ENCODE measurements around the gene PREX1. TPM values are rescaled to one million over a fixed set of nuclear protein-coding genes. Genes with fewer than 3 reads are reported as not detected.

Gene PREX1
- total RNA-seq, 1 donor from 2014 or later = 20.8 TPM

DNA sequence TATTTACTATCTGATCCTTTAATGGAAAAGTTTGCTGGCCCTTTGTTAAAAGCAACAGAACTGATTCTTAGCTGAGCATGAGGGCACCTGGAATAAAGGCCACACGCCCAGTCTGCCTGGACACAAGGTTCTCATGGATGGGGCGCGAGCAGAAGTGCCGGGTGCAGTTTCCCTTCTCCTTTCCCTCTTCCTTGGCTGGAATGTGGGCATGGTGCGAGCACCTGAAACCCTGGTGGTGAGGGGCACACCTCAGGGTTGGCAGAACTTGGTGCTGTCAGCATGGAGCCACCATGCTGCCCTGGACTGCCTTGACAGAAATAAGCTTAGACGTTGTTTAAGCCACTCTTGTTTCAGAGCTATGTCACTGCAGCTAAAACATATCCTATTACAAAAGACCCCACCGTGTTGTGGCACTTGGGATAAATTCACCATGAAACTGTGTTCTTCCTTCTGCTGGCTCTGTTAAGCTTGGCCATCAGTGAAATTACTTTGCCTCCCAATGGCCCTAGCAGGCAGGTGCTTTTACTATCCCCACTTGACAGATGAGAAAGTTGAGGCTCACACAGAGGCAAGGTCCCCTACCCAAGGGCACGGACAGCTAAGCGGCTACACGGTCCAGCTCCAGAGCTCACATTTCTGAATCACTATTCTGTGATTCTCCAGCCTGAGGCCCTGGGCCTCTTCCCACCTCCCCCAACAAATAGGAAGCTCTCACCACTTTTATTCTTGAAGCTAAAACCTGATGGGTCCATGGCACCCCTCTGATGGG, 115.9 kb downstream of the PREX1 start:
- no peaks in the 10 kb centered on the region for H3K36me3 Mint-ChIP-seq
- DNase-seq (ENCODE audit: extremely low spot score, unreplicated experiment) = no peak
- H3K4me1 Mint-ChIP-seq (ENCODE audit: unreplicated experiment) = peaks cover 12% of the 10 kb centered on the region
- TF ChIP-seq, protein P1, sequence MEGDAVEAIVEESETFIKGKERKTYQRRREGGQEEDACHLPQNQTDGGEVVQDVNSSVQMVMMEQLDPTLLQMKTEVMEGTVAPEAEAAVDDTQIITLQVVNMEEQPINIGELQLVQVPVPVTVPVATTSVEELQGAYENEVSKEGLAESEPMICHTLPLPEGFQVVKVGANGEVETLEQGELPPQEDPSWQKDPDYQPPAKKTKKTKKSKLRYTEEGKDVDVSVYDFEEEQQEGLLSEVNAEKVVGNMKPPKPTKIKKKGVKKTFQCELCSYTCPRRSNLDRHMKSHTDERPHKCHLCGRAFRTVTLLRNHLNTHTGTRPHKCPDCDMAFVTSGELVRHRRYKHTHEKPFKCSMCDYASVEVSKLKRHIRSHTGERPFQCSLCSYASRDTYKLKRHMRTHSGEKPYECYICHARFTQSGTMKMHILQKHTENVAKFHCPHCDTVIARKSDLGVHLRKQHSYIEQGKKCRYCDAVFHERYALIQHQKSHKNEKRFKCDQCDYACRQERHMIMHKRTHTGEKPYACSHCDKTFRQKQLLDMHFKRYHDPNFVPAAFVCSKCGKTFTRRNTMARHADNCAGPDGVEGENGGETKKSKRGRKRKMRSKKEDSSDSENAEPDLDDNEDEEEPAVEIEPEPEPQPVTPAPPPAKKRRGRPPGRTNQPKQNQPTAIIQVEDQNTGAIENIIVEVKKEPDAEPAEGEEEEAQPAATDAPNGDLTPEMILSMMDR (conservative IDR thresholded peaks at IDR 0.05) = no peak
- no peaks in the 10 kb centered on the region for H3K9me3 Mint-ChIP-seq
- peaks cover 2% of the 10 kb centered on the region for H3K27me3 Mint-ChIP-seq
- no peak overlapping the region for H3K27ac Mint-ChIP-seq
- no peak overlapping the region for H3K4me3 Mint-ChIP-seq

DNA sequence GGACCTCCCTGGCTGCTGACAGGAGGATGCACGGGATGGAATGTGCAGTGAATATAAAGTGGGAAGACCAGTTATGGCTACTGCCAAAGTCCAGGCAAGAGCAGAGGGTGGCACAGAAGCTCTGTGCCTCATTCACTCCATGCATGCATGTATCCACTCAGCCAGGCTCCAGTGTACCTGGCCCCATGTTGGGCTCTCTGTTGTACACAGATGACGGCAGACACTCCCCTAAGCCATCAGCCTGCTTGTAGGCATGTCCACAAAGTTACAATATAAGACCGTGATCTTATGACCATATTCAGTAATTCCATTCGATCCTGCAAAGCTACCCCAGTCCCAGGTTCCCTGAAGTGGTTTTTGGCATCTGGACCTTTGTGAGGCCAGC, 116.8 kb downstream of the PREX1 start:
- H3K36me3 Mint-ChIP-seq = no peaks in the 10 kb centered on the region
- no peak for DNase-seq (ENCODE audit: extremely low spot score, unreplicated experiment)
- peaks cover 12% of the 10 kb centered on the region for H3K4me1 Mint-ChIP-seq (ENCODE audit: unreplicated experiment)
- TF ChIP-seq, protein P1 (conservative IDR thresholded peaks at IDR 0.05) = no peak
- no peak overlapping the region for H3K27ac Mint-ChIP-seq
- H3K4me3 Mint-ChIP-seq = no peak overlapping the region
- H3K9me3 Mint-ChIP-seq = no peaks in the 10 kb centered on the region
- H3K27me3 Mint-ChIP-seq = peaks cover 7% of the 10 kb centered on the region

DNA sequence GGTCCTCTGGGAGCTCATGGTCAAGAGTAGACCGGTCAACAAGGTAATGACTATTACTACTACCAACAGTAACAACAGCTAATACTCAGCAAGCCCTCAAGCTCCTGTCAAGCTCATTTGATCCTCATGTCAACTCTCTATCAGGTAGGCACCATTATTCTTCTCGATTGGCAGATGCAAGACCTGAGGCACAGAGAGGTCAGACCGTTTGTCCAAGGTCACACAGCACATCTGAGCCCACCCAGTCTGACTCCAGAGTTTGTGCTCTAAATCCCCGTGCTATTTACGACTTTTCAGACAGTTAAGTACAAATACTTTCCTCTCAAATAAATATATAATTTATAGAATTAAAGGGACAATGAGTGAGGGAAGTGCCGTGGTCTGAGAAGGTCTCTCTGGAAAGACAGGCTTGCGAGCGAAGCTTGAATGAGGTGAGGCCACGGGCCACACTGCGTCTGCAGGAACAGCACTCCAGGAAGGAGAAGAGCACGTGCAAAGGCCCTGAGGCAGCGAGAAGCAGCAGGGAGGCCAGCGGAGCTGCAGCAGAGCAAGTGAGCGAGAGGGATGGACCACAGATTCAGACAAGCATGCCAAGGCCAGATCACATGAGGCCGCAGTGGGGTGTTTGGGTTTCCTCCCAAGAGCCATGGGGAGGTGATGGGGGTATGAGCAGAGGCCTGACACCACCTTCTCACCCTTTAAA, 117.3 kb downstream of the PREX1 start:
- Mint-ChIP-seq H3K4me1 (ENCODE audit: unreplicated experiment) (peaks cover 14% of the 10 kb centered on the region), H3K27me3 (peaks cover 9% of the 10 kb centered on the region), H3K9me3 (no peaks in the 10 kb centered on the region), H3K36me3 (no peaks in the 10 kb centered on the region), H3K4me3 (no peak overlapping the region), H3K27ac (no peak overlapping the region)
- TF ChIP-seq, protein P1 (conservative IDR thresholded peaks at IDR 0.05) = no peak
- no peak for DNase-seq (ENCODE audit: extremely low spot score, unreplicated experiment)

DNA sequence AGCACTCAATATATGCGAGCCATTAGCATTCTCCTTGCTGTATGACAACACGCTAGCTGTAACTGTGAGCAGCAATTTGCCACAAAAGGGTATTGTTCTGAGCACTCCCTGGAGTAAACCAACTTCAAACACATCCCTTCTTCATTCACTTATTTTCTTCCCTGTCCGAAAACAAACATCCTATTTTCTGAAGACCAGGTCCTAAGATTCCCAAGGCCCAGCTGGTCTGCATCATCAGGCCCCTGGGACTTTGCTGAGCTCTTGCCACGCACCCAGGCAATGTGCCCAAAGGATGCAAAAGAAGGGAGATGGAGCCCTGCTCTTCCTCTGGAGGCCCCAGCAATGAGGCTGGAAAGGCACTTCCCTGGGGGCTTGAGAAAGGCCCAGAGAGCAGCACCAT, 118.1 kb downstream of the PREX1 start:
- no peaks in the 10 kb centered on the region for H3K36me3 Mint-ChIP-seq
- peaks cover 20% of the 10 kb centered on the region for H3K4me1 Mint-ChIP-seq (ENCODE audit: unreplicated experiment)
- H3K4me3 Mint-ChIP-seq = no peak overlapping the region
- TF ChIP-seq, protein P1 (conservative IDR thresholded peaks at IDR 0.05) = no peak
- DNase-seq (ENCODE audit: extremely low spot score, unreplicated experiment) = no peak
- H3K27ac Mint-ChIP-seq = peak overlapping the region; percentile 41
- no peaks in the 10 kb centered on the region for H3K9me3 Mint-ChIP-seq
- peaks cover 15% of the 10 kb centered on the region for H3K27me3 Mint-ChIP-seq

DNA sequence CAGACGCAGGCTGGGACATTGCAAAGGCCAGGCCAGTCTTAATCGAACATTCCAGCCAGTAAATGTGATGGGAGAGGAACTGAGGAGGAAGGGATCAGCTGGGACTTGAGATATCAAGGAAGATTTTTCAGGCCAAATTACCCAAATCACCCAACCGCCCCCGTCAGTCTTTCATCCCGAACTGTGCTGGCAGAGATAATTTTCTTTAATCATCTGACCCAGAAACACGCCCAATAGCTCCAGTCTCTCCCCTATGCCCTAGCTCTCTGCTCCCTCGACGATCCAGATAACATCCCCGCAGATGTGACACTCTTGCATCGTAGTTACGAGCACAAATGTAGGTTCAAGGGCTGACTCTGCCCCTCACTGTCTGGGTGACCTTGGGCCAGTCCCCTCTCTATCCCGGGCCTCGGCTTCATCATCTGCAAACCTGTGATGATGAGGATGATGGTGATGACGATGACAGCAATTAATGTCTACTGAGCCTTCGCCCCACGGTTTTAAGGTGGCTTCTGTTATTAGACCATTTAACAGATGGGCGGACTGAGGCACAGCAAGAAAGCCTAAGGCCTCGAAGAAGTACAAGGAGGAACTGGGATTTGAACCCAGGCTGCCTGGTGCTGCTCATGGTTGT, 118.6 kb downstream of the PREX1 start:
- DNase-seq (ENCODE audit: extremely low spot score, unreplicated experiment) = no peak
- H3K27ac Mint-ChIP-seq = peak overlapping the region; percentile 35
- H3K4me3 Mint-ChIP-seq = no peak overlapping the region
- peaks cover 20% of the 10 kb centered on the region for H3K4me1 Mint-ChIP-seq (ENCODE audit: unreplicated experiment)
- peaks cover 15% of the 10 kb centered on the region for H3K27me3 Mint-ChIP-seq
- TF ChIP-seq, protein P1 (conservative IDR thresholded peaks at IDR 0.05) = no peak
- H3K36me3 Mint-ChIP-seq = no peaks in the 10 kb centered on the region
- no peaks in the 10 kb centered on the region for H3K9me3 Mint-ChIP-seq

Measured in type B pancreatic cell (in vitro differentiated cells).